IPS-18c (cell line): ENCODE measurements around the gene LCE2D.
"Not testable (repeated sequence)": the region's sequence is repeated elsewhere in the genome, so short reads cannot be mapped to it uniquely, and the experiment has no call there.

Experiments used
- H3K4me3 ChIP-seq: 2 replicates; pipeline ENCODE4 v1.7.0; 2013; ENCODE audit warnings: low read depth, mild to moderate bottlenecking, low read length, moderate library complexity; ENCODE audit not compliant: insufficient read depth
- H3K9me3 ChIP-seq: one replicate; pipeline ENCODE4 v1.6.1; 2013; ENCODE audit warnings: mild to moderate bottlenecking, low read length, moderate library complexity; ENCODE audit not compliant: control insufficient read depth, insufficient read depth

Gene LCE2D

DNA sequence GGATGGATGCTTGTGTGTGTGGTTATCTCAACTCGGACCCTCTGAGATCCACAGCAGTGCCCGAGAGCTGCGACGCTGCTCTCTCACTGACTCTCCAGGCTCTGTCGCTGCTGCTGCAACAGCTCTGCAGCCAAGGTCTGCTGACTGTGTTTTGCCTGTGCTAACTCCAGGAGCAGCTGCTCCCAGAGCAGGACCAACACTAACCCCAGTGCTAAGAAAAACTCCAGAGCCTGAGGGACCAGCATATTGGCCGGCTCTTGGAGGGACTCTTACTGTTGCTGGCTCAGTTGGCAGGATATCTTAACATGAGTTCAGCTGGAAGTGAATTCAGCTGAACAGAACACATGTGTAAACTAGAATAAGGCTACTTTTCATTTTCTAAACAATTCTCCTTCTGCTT lies 16.3 kb downstream of the LCE2D start:
- Histone ChIP-seq H3K9me3 (peaks cover 24% of the 10 kb centered on the region), H3K4me3 (no peak overlapping the region)

- Histone ChIP-seq H3K4me3 (no peak overlapping the region), H3K9me3 (peaks cover 22% of the 10 kb centered on the region)
Observed at GRCh38 chr1:152681616-152682015, 18.4 kb downstream of the LCE2D start.

DNA sequence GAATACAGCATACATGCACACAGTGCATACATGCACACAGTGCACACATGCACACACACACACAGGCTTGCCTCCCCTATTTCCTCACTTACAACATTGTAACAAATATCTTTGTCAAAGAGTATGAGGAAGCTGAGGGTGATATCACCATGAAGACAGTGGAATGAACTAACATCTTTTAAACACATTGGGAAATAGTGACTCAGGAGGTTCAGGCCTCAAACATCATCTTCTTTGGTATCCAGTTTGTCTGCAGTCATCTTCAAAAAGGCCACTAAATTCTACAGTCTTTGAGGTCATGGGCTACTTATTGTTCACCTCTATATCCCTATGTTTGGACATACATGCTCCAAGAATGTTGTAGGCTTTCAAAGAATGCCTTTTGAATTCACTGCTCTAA lies 20.7 kb downstream of the LCE2D start:
- Histone ChIP-seq H3K4me3 (no peak overlapping the region), H3K9me3 (peaks cover 15% of the 10 kb centered on the region)

DNA sequence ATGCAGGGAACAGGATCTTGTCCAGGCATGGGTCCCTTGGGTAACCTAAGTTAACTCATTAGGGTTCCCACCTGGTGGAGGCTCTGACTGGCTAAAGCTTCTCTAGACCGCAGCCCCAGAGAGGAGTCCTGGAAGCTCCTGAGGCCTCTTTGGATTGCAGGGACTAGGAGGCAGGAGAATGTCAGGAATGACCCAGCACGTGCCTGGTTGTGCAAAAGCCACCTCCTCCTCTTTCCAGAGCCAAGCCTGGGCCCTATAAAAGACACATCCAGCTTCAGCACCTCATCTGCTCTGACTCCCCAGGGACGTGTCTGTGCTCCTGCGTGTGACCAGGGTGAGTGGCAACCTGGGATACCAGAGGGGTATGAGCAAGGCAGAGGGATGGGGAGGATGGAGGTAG lies 22.6 kb downstream of the LCE2D start, which contains the start of gene LCE2B:
Gene LCE2B, plus strand, starts transcription at position 301 of the 400 bp plus-strand sequence. CDS start 721 bp downstream, outside the sequence.
- H3K9me3 ChIP-seq = not testable (repeated sequence)

GRCh38 chr1:152697701-152698600 lies 34.8 kb downstream of the LCE2D start, which contains the start of gene LCE2A:
TSS of gene LCE2A (plus strand) at chr1:152698345. CDS start at chr1:152698902, 557 bp downstream.
- Histone ChIP-seq H3K4me3 (no peak within 1 kb of the TSS), H3K9me3 (peaks cover 10% of the 10 kb centered on the region)

More for the DNA sequence above, 22.6 kb downstream of the LCE2D start, which contains the start of gene LCE2B:
- not testable (repeated sequence) for H3K4me3 ChIP-seq

DNA sequence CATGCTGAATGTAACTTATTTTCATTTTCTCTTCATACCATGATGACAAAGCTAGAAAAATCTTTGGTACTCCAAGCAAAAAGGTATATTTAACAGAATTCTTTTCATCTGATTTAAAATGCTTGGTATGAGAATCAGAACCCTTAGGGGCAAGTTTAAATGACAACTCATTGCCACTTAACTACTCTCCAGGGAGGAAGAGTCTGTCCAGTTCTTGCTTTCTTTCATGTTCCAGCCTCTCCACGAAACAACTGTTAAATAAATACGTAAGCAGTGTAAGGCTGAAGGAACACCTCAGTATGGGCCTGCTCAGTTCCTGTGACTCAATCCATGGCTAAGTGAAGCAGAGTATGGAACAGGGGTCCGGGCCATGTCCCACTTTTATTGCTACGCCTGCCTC lies 36.6 kb downstream of the LCE2D start:
- Histone ChIP-seq H3K9me3 (peaks cover 10% of the 10 kb centered on the region), H3K4me3 (no peak overlapping the region)

- peaks cover 11% of the 10 kb centered on the region for H3K9me3 ChIP-seq
Observed at GRCh38 chr1:152707860-152708259, 44.7 kb downstream of the LCE2D start, which contains the start of gene LCE4A. TSS of gene LCE4A (plus strand) at chr1:152708160. CDS start at chr1:152709076, 916 bp downstream.

More at GRCh38 chr1:152707860-152708259, 44.7 kb downstream of the LCE2D start, which contains the start of gene LCE4A:
- H3K4me3 ChIP-seq = no peak within 1 kb of the TSS
